NCI-H2029 treated with DMSO at 0.1 percent for 48 hours (cell line): ENCODE data around the gene ZYG11A.

Experiments
- DNase-seq: peaks from one replicate; lab custom pipeline; 2025; lab: John Stamatoyannopoulos, UW

The ZYG11A gene

DNA sequence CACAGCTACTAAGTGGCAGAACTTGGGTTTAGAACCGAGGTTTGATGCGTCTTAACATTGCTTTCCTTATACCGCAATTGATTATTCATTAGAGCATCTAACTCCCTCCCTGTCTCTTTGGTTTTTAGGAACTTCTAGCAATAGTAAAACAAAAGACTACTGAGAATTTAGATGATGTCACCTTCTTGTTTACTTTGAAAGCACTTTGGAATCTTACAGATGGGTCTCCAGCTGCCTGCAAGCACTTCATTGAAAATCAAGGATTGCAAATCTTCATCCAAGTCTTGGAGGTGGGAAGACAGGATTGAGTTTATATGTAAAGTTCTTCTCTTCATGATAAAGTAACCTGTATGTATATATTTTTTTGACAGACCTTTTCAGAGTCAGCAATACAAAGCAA is 35.0 kb downstream of the ZYG11A start:
- no peak for DNase-seq

DNA sequence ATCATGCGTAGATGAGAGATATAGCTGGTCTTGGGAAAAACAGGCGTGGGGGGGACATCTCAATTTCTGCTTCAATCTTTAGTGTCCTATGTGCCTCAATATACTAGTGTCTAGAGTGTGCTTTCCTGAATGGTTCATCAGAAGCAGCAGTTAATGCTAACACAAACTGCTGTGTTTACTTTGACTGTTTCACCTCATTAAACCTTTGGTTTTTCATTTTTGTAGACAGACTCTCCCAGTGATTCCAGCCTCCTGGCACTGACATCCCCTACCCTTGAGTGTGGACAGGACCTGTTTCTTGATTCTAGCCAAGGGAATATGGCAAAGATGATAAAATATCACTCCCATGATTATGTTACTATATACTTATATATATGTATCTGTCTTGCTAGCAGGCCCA is 37.6 kb downstream of the ZYG11A start:
- peak; percentile 16 for DNase-seq

DNA sequence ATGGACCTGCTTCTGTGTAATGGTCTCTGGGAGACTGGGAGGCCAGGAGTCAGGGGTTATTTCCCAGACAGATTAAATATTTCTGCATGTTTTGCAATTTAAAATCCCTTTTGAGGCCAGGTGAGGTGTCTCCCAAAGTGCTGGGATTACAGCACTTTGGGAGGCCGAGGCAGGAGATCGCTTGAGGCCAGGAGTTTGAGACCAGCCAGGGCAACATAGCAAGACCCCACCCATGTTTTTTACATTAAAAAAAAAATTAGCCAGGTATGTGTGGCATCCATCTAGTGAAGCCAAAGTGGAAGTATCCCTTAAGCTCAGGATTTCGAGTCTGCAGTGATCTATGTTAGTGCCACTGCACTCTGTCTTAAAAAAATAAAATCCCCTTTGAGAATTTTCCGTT is 44.9 kb downstream of the ZYG11A start:
- no peak for DNase-seq

DNA sequence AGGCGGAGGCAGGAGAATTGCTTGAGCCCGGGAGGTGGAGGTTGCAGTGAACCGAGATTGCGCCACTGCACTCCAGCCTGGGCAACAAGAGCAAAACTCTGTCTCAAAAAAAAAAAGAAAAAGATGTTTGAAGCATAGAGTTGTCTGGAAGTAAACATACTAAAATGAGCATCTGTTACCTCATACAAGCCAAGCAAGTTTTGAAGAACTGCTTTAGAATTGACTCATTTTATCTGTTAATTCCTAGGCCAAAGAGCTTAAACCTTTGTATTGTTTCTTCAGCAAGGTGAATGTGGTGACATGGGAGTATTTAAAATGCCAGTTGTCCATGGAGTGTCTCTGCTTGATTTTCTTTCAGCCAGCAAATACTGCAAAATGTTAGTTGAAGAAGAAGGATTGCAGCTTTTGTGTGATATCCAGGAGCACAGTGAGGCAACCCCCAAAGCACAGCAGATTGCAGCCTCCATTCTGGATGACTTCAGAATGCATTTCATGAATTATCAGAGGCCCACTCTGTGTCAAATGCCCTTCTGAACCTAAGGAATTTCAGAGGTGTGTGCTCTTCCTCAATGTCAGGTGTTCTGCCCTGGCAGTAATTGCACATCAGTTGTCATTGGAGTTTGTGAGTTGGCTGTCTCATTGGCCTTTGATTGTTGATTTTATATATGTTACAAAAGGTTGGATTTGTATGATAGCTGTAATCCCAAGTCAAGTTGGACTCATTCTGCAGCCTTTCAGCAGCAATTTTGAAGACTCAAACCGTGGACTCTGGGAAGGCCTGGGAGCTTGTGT is 50.1 kb downstream of the ZYG11A start:
- DNase-seq = no peak

DNA sequence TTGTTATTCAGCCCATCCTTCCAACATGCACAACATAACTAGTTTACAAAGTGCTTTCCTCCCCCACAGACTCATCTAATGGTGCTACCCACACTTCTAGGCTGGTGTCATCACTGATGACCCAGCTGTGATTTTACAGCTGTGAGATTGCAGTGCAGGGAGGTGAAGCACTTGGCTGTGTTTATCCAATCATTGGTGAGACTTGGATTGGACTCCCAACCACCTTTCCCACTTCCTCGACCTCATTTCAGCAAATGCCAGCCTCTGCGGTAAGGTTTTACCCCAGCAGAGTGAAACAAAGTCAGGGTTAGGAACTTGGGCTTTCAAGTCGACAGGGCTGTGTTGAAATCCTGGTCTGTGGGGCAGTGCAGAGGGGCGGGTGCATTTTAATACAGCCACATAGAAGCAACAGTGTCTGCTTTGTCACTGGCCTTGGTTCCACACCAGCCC is 56.9 kb downstream of the ZYG11A start:
- DNase-seq = no peak

DNA sequence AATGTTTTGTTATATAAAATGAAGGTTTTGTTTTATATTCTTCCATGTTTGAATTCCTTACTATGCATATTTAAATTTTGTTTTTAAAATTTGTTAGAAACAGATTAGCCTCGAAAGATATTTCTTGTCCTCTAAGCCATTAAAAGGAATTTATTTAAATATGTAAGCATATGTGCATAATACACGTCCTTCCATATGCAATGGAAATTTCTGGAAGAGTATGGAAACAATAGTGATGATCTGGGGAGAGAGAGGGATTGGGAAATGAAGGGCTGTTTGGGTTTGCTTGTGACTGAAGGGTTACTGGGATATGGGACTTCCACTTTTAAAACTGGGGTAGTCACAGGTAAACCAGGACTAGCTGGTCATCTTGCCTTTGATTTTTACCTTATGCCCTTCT is 57.8 kb downstream of the ZYG11A start:
- DNase-seq = no peak

DNA sequence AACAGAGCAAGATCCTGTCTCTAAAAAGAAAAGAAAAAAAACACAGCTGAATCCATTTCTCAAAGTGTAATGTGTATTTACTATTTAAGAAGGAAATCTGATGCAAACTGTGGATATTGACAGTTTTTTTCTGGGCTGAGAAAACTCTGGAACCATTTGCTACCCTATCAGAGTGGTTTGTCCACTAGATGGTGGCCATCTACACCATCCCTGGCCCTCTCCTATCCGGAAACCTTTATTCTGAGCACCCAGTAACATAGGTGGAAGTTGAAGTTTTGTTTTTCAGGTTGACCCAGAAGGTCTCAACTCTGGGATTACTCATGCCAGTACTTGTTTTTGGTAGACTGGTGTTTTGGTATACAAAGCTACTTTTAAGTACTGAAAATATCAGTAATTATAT is 58.8 kb downstream of the ZYG11A start:
- no peak for DNase-seq

DNA sequence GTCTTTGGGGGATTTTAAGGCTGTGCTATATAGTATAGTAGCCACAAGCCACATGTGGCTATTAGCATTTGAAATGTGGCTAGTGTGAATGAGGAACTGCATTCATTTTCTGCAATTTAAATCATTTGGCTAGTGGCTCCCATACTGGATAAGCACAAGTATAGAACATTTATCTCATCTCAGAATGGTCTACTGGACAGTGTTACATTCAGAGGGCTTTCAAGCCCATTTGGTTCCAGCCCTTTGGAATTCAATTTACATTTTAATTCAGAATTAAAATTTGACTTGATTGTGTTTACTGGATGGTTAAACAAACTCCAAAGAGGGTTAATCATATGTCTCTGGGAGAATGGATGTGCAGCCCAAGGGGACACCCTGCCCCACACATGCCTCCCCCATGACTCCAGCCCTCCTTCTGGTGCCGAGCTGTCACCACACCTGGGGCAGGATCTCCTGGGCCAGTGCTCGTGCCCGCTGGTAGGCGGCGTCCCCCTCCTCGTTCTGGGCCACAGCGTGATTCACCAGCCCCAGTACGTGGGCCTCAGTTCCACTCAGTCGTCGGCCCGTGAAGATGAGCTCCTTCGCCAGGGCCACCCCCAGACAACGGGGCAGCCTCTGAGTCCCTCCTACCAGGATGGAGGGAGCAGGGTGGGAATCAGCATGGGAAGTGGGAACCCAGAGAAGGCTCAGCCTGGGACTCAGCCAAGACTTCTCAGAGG is 61.8 kb downstream of the ZYG11A start:
- DNase-seq = no peak

DNA sequence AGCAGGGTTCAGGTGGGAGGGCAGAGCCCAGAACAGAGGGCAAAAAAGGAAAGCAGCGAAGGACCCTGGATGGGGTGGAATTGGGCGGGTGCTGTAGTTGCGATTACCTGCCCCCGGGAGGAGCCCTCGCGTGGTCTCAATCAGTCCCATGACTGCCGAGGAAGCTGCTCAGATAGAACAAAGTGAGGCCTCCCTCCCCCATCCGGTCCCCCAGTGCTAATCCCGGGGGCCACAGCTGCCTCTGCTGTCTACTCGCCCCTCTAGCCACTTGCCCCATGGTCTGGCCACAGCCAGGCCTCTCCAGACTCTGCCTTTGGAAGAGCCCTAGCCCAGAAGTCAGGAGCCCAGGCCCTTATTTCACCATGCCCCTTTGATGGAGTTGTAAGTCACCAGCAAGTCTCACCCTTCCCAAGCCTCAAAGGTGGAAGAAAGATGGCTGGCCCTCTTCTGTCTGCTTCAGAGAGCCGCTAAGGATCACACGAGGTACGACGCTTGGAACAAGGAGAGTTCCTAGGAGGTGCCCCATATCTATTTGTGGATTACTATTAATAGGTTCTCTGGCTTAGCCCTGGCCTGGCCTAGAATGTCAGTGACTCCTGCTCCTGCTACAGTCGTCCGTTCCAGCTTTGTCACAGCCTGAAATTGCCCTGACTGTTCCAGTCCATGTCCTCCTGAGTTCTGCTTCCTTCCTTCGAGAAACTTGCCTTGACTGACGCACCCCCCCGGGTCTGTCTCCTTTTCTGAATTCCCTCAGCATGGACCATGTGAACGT is 62.6 kb downstream of the ZYG11A start:
- DNase-seq = no peak

DNA sequence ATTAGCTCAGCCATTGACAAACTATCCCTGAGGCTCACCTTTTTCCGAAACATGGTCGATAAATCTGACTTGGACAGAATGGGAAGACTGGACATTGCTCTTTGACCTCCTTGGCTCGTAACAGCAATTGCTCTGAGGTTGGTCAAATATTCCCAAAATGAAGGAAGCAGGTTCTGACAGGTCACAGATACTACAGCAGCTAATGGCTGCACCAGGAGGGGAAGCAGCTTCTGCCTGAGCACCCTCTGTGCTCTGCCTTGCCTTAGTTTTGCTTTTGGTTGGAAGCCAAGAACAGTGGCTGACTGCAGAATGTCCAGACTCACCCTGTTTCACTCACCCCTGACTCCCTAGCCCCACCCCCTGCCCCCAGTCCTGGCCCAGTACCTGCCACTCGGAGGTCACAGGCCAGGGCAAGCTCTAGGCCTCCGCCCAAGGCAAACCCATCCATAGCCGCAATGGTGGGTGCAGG is 63.6 kb downstream of the ZYG11A start:
- DNase-seq = no peak

DNA sequence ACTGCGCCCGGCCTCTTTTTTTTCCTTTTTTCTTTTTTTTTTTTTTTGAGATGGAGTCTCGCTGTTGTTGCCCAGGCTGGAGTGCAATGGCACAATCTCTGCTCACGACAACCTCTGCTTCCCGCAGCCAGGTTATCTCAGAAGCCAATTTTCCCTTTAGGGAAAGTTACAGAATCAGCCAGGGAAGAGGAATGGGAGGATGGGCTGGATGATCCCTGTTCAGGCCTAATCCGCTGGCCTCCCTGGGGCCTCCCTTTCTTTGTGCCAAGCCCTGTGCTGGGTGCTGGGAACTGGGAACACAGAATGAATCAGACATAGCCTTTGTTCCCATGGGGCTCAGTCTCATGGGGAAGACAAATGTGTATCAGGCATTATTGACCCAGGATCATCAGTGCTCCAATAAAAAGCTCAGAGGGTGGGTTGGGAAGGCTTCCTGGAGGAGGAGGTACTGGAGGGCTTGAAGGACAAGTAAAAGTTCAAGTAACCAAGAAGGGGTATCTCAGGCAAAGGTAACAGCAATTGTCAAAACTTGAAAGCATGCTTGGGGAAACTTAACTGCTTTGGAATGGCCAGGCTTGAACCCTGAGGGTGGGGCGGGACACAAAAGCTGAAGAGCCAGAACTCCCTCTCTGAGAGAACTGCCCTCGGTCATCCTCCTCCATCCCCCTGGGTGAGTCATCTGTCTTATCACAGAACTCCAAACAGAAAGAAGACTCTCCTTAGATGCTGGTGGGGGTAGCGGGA is 64.7 kb downstream of the ZYG11A start:
- DNase-seq = no peak

DNA sequence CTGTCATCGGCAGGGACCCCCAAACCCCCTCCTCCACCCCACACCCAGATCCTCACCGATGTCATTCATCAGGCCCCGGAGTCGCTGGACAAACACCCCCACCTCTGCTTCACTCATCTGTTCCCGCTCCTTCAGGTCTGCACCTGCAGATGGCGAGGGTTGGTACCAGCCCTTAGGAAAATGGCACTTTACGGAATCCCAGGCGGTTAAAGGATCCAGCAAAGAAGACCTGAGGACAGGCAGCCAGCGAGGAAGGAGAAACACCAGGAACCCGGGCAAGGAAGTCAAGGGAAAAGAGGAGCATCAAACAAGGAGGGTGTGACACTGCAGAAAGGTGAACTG is 65.2 kb downstream of the ZYG11A start:
- DNase-seq = no peak

DNA sequence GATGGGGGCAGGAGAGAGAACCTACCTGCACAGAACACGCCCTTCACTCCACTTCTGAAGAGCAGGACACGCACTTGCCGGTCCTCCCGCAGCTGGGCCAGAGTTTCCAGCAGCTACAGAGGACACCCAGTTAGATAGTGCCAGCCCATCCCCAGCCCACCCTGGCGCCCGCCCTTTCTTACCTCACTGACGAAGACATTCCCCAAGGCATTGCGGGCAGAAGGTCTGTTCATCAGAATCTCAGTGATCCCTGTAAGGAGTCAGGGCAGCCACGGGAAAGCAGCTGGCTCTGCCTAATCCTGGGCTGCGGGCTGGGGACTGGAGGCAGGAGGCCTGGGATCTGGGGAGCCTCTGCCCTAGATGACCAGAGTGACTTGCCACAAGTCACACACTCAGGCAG is 69.0 kb downstream of the ZYG11A start:
- DNase-seq = no peak

DNA sequence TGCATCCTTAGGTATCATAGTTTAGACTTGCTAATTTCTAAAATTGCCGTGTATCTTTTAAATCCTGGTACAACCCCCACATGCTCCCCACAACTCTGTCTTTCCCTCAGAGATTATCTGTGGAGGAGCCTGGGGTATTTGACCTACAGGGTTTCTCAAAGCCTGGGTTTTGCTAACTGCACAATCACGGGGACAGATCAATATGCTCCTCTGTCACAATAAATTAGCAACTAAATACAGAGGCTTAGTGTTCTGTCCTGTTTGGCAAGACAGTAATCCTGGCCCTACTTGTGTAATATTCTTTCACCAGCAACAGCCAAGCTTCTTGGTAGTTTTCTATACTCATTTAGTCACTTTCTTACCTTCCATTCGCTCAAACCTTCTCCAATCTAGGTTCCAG is 70.5 kb downstream of the ZYG11A start:
- DNase-seq = no peak

DNA sequence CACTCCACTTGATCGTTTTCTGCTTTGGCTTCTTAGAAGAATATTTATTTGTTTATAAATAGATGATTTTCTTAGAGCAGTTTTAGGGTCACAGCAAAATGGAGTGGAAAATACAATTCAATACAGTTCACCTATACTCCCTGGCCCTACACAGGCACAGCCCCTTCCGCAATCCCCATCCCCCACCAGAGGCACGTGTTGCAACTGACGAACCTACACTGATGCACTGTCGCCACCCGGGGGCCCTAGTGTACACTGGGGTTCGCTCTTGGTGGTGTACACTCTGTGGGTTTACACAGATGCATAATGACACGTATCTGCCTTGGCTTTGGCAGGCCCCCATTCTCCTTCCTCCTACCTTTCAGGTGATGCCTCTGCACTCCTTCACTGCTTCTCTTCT is 71.0 kb downstream of the ZYG11A start:
- DNase-seq = no peak

DNA sequence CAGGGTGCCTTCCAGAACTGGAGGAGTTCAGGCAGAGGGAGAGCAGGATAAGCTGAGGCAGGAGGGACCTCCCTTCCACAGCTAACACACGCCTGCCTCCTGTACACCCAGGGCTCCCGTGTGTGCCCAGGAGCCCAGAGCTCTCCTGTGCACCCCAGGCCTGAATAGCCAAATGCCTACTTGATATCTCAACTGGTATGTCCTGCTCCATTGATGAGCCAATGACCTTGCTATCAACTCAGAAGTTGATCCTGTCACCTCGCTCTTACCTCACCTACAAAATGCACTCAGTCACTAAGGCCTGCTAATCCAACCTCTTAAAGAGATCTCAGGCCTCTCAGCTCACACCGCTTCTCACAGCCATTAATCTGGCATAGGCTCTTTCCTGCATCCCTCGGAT is 71.9 kb downstream of the ZYG11A start:
- no peak for DNase-seq

DNA sequence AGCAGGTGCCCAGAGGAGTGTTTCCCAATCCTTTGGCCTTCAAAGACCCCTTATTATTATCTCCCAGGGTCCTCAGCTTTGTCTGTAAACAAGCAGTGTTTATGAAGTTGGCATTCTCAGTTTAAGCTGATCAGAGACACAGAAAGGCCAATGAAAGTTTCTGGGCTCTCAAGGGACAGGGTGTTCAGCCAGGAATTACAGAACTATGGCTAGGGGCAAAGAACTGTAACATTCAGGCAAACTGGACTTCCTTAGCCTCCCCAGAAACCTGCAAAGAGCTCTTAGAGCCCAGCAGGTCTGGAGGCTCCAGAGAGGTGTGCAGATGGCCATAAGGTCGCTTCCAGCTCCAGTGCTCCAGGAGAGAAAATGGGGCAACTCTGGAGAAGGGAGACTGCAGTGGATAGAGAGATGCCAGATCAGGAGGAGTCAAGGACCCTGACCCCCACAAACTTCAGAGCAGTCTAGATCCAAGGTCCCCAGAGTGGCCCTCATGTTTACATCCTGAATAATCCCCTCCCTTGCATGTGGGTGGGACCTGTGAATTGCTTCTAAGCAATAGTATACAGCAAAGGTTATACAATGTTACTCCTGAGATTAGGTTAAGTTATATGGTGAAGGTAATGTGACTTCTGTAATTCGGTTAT is 72.8 kb downstream of the ZYG11A start:
- no peak for DNase-seq

DNA sequence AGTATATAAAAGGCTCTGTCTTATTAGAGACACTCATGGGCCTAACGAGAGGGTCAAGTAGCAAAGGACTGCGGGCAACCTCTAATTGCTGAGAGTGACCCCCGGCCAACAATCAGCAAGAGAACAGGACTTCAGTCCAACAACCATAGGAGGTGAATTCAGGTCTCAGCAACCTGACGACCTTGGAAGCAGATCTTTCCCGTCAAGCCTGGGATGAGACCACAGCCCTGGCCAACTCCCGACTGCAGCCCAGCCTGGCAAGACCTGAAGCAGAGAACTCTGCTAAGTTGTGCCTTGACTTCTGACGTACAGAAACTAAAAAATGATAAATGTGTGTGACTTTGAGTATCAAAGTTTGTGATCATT is 73.3 kb downstream of the ZYG11A start:
- DNase-seq = no peak

DNA sequence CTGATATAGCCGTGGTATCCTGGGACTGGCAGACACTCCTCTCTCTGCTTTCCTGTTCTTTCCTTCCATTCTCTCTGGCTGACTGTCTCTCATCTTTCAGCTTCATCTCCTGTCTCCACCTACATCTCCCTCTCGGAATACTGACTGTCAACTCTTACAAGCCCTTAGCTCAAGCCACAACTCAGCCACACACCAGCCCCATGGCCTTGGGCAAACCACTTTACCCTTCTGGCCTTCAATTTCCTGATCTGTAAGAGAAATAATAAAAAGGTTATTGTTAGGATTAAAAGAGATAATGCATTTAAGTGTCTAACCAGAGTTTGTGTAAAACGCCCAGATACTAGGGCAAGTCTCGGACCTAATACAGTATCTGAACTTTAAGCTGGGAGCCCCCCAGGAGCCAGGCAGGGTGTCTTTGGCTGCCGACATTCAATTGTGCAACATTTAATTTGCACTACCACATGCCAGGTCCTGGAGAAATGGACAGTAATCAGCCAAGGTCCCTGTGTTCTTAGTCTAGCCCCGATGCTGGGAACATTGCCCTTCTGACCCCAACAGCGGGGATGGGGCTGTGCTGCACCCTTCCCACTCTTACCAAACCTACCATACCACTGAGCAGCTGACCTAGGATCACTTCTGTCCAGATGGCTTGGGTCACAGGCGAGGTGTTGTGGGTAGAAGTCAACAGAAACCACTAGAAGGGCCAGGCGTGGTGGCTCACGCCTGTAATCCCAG is 73.8 kb downstream of the ZYG11A start:
- no peak for DNase-seq

DNA sequence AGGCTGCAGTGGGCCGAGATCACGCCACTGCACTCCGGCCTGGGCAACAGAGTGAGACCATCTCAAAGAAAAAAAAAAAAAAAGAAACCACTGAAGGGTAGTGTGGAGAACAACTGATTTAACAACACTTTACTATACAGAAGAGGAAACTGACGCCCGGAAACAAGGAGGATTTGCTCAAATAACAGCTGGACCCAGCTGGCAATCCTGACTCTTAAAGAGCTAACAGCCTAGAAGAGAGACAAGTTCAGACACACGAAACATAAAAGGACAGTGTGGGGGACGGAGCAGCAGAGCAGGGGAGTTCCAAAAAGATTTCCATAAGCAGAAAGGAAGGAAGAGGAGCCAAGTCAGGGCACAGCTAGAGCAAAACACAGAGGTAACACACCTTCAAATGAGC is 74.6 kb downstream of the ZYG11A start:
- DNase-seq = no peak

DNA sequence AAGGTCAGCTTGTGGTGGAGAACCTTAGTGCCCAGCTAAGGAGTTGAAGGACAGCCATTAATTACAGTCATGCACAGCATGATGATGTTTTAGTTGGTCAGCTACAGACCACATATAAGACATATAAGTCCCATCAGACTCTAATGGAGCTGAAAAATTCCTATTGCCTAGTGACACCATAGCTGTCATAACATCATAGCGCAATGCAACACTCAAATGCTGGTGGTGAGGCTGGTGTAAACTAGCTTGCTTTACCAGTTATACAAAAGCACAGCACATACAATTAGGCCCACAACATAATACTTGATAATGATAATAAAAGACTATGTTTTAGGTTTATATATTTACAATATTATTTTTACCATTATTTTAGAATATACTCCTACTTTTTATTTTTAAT is 75.0 kb downstream of the ZYG11A start:
- DNase-seq = no peak
